Panc1 (cell line): Measurements from ENCODE around the gene LETM1. TPM values are rescaled to one million over a fixed set of nuclear protein-coding genes. Genes with fewer than 3 reads are reported as not detected.

Source experiments
- ATAC-seq: fragments of 200-7000 bp; cut with Tn5 transposase; 2 replicates; pipeline ENCODE4 v1.9.1; 2020; ENCODE audit warnings: mild to moderate bottlenecking, moderate library complexity
- BruUV-seq: library from RNA; stranded (reverse); fragments of 400-500 nt; replicated peaks from 2 replicates; lab custom pipeline; 2021; lab: Mats Ljungman, UMichigan
- CTCF ChIA-PET: fragments of 300-600 bp; sonication (Branson Sonifier 250); formaldehyde crosslinking; loops from one replicate; lab custom pipeline; 2022; ENCODE audit warnings: antibody characterized with exemption; lab: Charles Lee
- POLR2A ChIA-PET: fragments of 300-600 bp; sonication (Branson Sonifier 250); formaldehyde crosslinking; loops from one replicate; lab custom pipeline; 2022; ENCODE audit warnings: antibody characterized with exemption; lab: Charles Lee
- DNase-seq: peaks from one replicate; pipeline ENCODE4 v3.0.0-alpha.2; 2010; ENCODE audit warnings: low read depth, low spot score
- H3K27ac ChIP-seq: 2 replicates; pipeline ENCODE4 v1.5.1; 2011; ENCODE audit warnings: mild to moderate bottlenecking, low read length, inconsistent platforms
- H3K27me3 ChIP-seq: fragments of 200-500 bp; sonication (Bioruptor generic); 2 replicates; pipeline ENCODE4 v1.6.0; 2014; ENCODE audit warnings: low read length, inconsistent platforms; ENCODE audit not compliant: control insufficient read depth, insufficient read depth
- H3K36me3 ChIP-seq: fragments of 200-500 bp; sonication (Bioruptor generic); 2 replicates; pipeline ENCODE4 v1.5.1; 2014; ENCODE audit warnings: inconsistent platforms, mild to moderate bottlenecking, low read length, moderate library complexity; ENCODE audit not compliant: control insufficient read depth, insufficient read depth
- H3K4me1 ChIP-seq: 2 replicates; pipeline ENCODE4 v1.5.1; 2011; ENCODE audit warnings: inconsistent platforms, mild to moderate bottlenecking, low read length, moderate library complexity; ENCODE audit not compliant: control insufficient read depth, insufficient read depth
- H3K4me3 ChIP-seq, 2 experiments: 2 replicates each; pipeline ENCODE4 v1.5.1; 2011 to 2012; ENCODE audit warnings: low read depth in 2 of 2, low read length in 2 of 2, mild to moderate bottlenecking in 2 of 2, inconsistent platforms in 1 of 2, moderate library complexity in 1 of 2
- H3K9me3 ChIP-seq: fragments of 200-500 bp; sonication (Bioruptor generic); 2 replicates; pipeline ENCODE4 v1.5.1; 2014; ENCODE audit warnings: low read depth, mild to moderate bottlenecking, inconsistent platforms, low read length, moderate library complexity; ENCODE audit not compliant: control insufficient read depth, insufficient read depth
- CTCF ChIP-seq: fragments of 450-650 bp; IDR thresholded peaks from 2 replicates; pipeline ENCODE4 v1.5.1; 2017; ENCODE audit warnings: mild to moderate bottlenecking
- POLR2AphosphoS5 ChIP-seq: IDR thresholded peaks from 2 replicates; pipeline ENCODE4 v1.6.1; 2012; ENCODE audit warnings: mild to moderate bottlenecking, low read depth, low read length, moderate library complexity
- SIN3A ChIP-seq: IDR thresholded peaks from 2 replicates; pipeline ENCODE4 v1.6.1; 2012; ENCODE audit warnings: low read depth, mild to moderate bottlenecking, low read length, moderate library complexity, borderline replicate concordance; ENCODE audit not compliant: insufficient read depth
- TCF7L2 ChIP-seq: IDR thresholded peaks from 2 replicates; pipeline ENCODE4 v1.6.1; 2011; ENCODE audit warnings: mild to moderate bottlenecking, low read depth, low read length, inconsistent platforms
- in situ Hi-C: cut with HindIII; loops from 2 replicates; pipeline ENCODE4 v1.10.0; 2016; ENCODE audit warnings: low sequenced_read_pairs, low pct_unique_long_range_greater_than_20kb
- intact Hi-C: fragments of 100-400 bp; cut with micrococcal nuclease; formaldehyde crosslinking; loops from one replicate; pipeline ENCODE4 v1.10.0; 2022; ENCODE audit not compliant: unreplicated experiment
- total RNA-seq: library from RNA; stranded (reverse); gene quantifications from one replicate; pipeline ENCODE4 v1.2.1, GENCODE V29; 2021; ENCODE audit not compliant: unreplicated experiment
- TF ChIP-seq, protein P1 (sequence below), 2 experiments: IDR thresholded peaks; 2 replicates each; pipeline ENCODE4 v1.6.1; 2011 to 2012; ENCODE audit warnings: low read depth in 2 of 2, control low read depth in 1 of 2, low read length in 1 of 2, mild to moderate bottlenecking in 1 of 2, moderate library complexity in 1 of 2; ENCODE audit not compliant: insufficient read depth in 1 of 2

The LETM1 gene
- total RNA-seq, 1 experiment from 2014 or later, result 67.6 TPM

GRCh38 chr4:1780435-1780834 lies 75.5 kb downstream of the LETM1 start:
- no peak for ATAC-seq
- Histone ChIP-seq H3K36me3 (no peaks in the 10 kb centered on the region), H3K27me3 (no peaks in the 10 kb centered on the region), H3K9me3 (no peaks in the 10 kb centered on the region), H3K4me3 (no peak overlapping the region), H3K4me1 (peaks cover 3% of the 10 kb centered on the region), H3K27ac (no peak overlapping the region)
- CTCF ChIA-PET, result no interaction called here
- no TSS peak for BruUV-seq
- in situ Hi-C loops, result no loop called here
- POLR2A ChIA-PET, result no interaction called here
- intact Hi-C loops, result no loop called here
- TF ChIP-seq TCF7L2, result no peak
- TF ChIP-seq SIN3A, result no peak
- TF ChIP-seq, protein P1, sequence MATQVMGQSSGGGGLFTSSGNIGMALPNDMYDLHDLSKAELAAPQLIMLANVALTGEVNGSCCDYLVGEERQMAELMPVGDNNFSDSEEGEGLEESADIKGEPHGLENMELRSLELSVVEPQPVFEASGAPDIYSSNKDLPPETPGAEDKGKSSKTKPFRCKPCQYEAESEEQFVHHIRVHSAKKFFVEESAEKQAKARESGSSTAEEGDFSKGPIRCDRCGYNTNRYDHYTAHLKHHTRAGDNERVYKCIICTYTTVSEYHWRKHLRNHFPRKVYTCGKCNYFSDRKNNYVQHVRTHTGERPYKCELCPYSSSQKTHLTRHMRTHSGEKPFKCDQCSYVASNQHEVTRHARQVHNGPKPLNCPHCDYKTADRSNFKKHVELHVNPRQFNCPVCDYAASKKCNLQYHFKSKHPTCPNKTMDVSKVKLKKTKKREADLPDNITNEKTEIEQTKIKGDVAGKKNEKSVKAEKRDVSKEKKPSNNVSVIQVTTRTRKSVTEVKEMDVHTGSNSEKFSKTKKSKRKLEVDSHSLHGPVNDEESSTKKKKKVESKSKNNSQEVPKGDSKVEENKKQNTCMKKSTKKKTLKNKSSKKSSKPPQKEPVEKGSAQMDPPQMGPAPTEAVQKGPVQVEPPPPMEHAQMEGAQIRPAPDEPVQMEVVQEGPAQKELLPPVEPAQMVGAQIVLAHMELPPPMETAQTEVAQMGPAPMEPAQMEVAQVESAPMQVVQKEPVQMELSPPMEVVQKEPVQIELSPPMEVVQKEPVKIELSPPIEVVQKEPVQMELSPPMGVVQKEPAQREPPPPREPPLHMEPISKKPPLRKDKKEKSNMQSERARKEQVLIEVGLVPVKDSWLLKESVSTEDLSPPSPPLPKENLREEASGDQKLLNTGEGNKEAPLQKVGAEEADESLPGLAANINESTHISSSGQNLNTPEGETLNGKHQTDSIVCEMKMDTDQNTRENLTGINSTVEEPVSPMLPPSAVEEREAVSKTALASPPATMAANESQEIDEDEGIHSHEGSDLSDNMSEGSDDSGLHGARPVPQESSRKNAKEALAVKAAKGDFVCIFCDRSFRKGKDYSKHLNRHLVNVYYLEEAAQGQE (IDR thresholded peaks at IDR 0.05; ENCODE audit: insufficient read depth in 1 of 2, low read depth in 2 of 2, low read length in 1 of 2), result no peak
- no peak for TF ChIP-seq POLR2AphosphoS5
- no peak for TF ChIP-seq CTCF
- no peak for DNase-seq

GRCh38 chr4:1779588-1780382 lies 76.2 kb downstream of the LETM1 start:
- DNase-seq, result no peak
- CTCF ChIA-PET, result no interaction called here
- intact Hi-C loops, result no loop called here
- POLR2A ChIA-PET, result no interaction called here
- Histone ChIP-seq H3K4me1 (peaks cover 3% of the 10 kb centered on the region), H3K9me3 (no peaks in the 10 kb centered on the region), H3K4me3 (no peak overlapping the region), H3K27ac (no peak overlapping the region), H3K27me3 (no peaks in the 10 kb centered on the region), H3K36me3 (no peaks in the 10 kb centered on the region)
- no TSS peak for BruUV-seq
- ATAC-seq, result no peak
- in situ Hi-C loops, result no loop called here
- TF ChIP-seq POLR2AphosphoS5 (no peak), SIN3A (no peak), TCF7L2 (no peak)
